Measurements from ENCODE around the gene CCDC68. TPM values are rescaled to one million over a fixed set of nuclear protein-coding genes. Genes with fewer than 3 reads are reported as not detected.
A peak's percentile ranks its signal among the peaks of the same experiment; 100 is the strongest.

CCDC68 gene
- total and polyA plus RNA-seq, 2 donors (not counting 1 experiment from before 2014, with no cell fraction given) = 5.1 to 8.3 TPM

DNA sequence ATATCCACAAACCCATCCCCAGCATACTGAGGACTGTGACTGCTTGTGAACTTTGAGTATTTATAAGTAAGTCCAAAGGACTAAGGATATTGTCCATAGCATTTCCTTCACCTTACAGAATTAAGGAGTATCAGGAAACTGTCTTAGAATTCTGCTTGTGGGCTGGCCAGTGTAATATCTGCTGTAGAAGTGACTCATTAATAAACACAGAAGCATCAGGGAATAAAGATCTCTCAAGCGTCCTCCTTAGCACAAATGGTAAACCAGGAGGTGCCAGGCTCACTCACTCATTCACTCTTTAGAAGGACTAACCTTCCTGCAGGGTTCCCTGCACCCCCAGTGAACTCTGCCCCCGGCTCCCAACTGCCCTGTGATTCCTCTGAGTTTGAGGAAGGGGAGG lies 31.0 kb downstream of the CCDC68 start:
- peak in 1 of 2 donors; percentile 29 for DNase-seq (ENCODE audit: low read depth in 2 of 2)
- Histone ChIP-seq H3K9me3 (ENCODE audit: control insufficient read depth, insufficient read depth, low read depth, low read length) (no peaks in the 10 kb centered on the region), H3K4me3 (replicated peaks in 1 of 4; ENCODE audit: control extremely low read depth in 1 of 4, insufficient read depth in 1 of 4, low read depth in 3 of 4, low read length in 4 of 4) (no peak overlapping the region), H3K4me1 (ENCODE audit: control insufficient read depth, extremely low read depth, insufficient read depth, low read length) (no peaks in the 10 kb centered on the region), H2AFZ (ENCODE audit: low read length) (no peak overlapping the region), H3K9ac (ENCODE audit: insufficient read depth, low read length) (no peak overlapping the region), H3K4me2 (ENCODE audit: extremely low read depth, insufficient read depth, low read length) (no peak overlapping the region), H3K27me3 (ENCODE audit: control insufficient read depth, insufficient read depth, low read length) (no peaks in the 10 kb centered on the region), H3K79me2 (ENCODE audit: control insufficient read depth, insufficient read depth, low read length) (no peaks in the 10 kb centered on the region), H3K36me3 (ENCODE audit: control insufficient read depth, insufficient read depth, low read length) (no peaks in the 10 kb centered on the region), H3K27ac (ENCODE audit: insufficient read depth, low read length) (no peak overlapping the region), H4K20me1 (ENCODE audit: control insufficient read depth, extremely low read depth, insufficient read depth, low read length) (no peaks in the 10 kb centered on the region)
- no peak for TF ChIP-seq EZH2 (IDR thresholded peaks at IDR 0.05; ENCODE audit: low read length, missing control alignments)
- TF ChIP-seq, protein P1, sequence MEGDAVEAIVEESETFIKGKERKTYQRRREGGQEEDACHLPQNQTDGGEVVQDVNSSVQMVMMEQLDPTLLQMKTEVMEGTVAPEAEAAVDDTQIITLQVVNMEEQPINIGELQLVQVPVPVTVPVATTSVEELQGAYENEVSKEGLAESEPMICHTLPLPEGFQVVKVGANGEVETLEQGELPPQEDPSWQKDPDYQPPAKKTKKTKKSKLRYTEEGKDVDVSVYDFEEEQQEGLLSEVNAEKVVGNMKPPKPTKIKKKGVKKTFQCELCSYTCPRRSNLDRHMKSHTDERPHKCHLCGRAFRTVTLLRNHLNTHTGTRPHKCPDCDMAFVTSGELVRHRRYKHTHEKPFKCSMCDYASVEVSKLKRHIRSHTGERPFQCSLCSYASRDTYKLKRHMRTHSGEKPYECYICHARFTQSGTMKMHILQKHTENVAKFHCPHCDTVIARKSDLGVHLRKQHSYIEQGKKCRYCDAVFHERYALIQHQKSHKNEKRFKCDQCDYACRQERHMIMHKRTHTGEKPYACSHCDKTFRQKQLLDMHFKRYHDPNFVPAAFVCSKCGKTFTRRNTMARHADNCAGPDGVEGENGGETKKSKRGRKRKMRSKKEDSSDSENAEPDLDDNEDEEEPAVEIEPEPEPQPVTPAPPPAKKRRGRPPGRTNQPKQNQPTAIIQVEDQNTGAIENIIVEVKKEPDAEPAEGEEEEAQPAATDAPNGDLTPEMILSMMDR (conservative IDR thresholded peaks at IDR 0.05 in 1 of 2, IDR thresholded peaks at IDR 0.05 in 1 of 2; ENCODE audit: low read depth in 1 of 2, low read length in 2 of 2) = no peak

DNA sequence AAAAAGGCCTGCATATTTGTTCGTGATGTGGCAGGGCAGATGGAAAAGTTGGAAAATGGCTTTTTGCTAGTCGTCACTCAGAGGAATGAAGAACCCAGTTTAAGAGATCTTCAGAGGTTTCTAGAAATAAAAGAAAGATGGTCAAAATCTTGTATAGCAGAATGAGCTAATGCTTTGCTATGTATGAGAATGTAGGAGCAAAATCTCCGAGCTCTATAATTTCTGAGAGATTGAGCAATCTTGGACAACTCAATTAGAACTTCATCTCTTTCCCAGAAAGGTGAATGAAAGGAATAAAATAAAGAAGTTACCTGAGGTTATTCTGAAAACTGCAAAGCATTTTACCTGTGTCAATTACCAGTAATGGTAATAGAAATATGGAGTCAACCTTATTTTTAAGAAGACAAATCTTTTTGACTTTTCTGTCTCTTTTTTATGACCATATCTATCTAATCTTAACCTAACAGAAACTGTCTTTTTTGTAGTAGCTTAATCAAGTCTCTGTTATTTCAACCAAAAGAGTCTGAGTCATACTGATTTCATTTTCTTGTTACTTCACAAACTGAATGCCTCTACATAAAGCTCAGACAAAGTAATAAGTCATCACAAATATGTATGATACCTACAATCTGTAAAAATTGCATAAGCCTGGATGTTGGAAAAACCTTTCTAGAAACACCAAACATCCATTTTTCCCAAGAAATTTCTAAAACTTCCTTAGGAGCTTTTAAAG lies 32.5 kb downstream of the CCDC68 start:
- no peaks in the 10 kb centered on the region for H3K27me3 ChIP-seq (ENCODE audit: control insufficient read depth, insufficient read depth, low read length)
- no peaks in the 10 kb centered on the region for H3K36me3 ChIP-seq (ENCODE audit: control insufficient read depth, insufficient read depth, low read length)
- H2AFZ ChIP-seq (ENCODE audit: low read length) = no peak overlapping the region
- no peak overlapping the region for H3K27ac ChIP-seq (ENCODE audit: insufficient read depth, low read length)
- peak; percentile 39 to 67 for DNase-seq (ENCODE audit: low read depth in 2 of 2)
- H3K4me2 ChIP-seq (ENCODE audit: extremely low read depth, insufficient read depth, low read length) = no peak overlapping the region
- no peaks in the 10 kb centered on the region for H3K4me1 ChIP-seq (ENCODE audit: control insufficient read depth, extremely low read depth, insufficient read depth, low read length)
- no peaks in the 10 kb centered on the region for H3K79me2 ChIP-seq (ENCODE audit: control insufficient read depth, insufficient read depth, low read length)
- TF ChIP-seq EZH2 (IDR thresholded peaks at IDR 0.05; ENCODE audit: low read length, missing control alignments) = no peak
- TF ChIP-seq, protein P1 (conservative IDR thresholded peaks at IDR 0.05 in 1 of 2, IDR thresholded peaks at IDR 0.05 in 1 of 2; ENCODE audit: low read depth in 1 of 2, low read length in 2 of 2) = no peak
- H3K9ac ChIP-seq (ENCODE audit: insufficient read depth, low read length) = no peak overlapping the region
- no peaks in the 10 kb centered on the region for H3K9me3 ChIP-seq (ENCODE audit: control insufficient read depth, insufficient read depth, low read depth, low read length)
- H4K20me1 ChIP-seq (ENCODE audit: control insufficient read depth, extremely low read depth, insufficient read depth, low read length) = no peaks in the 10 kb centered on the region
- H3K4me3 ChIP-seq (replicated peaks in 1 of 4; ENCODE audit: control extremely low read depth in 1 of 4, insufficient read depth in 1 of 4, low read depth in 3 of 4, low read length in 4 of 4) = no peak overlapping the region

DNA sequence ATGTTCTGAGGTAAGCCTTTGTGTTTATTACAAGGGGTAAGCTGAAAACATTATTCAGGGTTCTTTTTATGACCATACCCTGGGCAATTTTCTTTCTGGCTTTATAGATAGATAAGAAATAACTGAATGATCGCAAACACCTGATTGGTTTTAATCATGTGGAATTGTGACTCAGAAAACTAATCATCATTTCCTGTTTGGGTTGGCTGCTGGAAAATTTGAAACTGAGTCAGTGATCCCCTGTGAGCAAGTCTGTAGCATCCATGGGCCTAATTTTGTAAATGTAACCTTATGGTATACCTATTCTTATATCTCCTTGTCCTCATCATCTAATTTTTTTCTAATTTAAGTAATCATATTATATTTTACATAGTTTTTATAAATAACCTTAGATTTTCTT lies 34.3 kb downstream of the CCDC68 start:
- H3K4me2 ChIP-seq (ENCODE audit: extremely low read depth, insufficient read depth, low read length) = no peak overlapping the region
- H3K4me1 ChIP-seq (ENCODE audit: control insufficient read depth, extremely low read depth, insufficient read depth, low read length) = no peaks in the 10 kb centered on the region
- no peak overlapping the region for H3K27ac ChIP-seq (ENCODE audit: insufficient read depth, low read length)
- H3K9ac ChIP-seq (ENCODE audit: insufficient read depth, low read length) = no peak overlapping the region
- no peaks in the 10 kb centered on the region for H3K36me3 ChIP-seq (ENCODE audit: control insufficient read depth, insufficient read depth, low read length)
- TF ChIP-seq, protein P1 (conservative IDR thresholded peaks at IDR 0.05 in 1 of 2, IDR thresholded peaks at IDR 0.05 in 1 of 2; ENCODE audit: low read depth in 1 of 2, low read length in 2 of 2) = no peak
- no peak for TF ChIP-seq EZH2 (IDR thresholded peaks at IDR 0.05; ENCODE audit: low read length, missing control alignments)
- H3K27me3 ChIP-seq (ENCODE audit: control insufficient read depth, insufficient read depth, low read length) = no peaks in the 10 kb centered on the region
- peak in 1 of 2 donors; percentile 53 for DNase-seq (ENCODE audit: low read depth in 2 of 2)
- H4K20me1 ChIP-seq (ENCODE audit: control insufficient read depth, extremely low read depth, insufficient read depth, low read length) = no peaks in the 10 kb centered on the region
- H3K9me3 ChIP-seq (ENCODE audit: control insufficient read depth, insufficient read depth, low read depth, low read length) = no peaks in the 10 kb centered on the region
- no peaks in the 10 kb centered on the region for H3K79me2 ChIP-seq (ENCODE audit: control insufficient read depth, insufficient read depth, low read length)
- H2AFZ ChIP-seq (ENCODE audit: low read length) = no peak overlapping the region
- H3K4me3 ChIP-seq (replicated peaks in 1 of 4; ENCODE audit: control extremely low read depth in 1 of 4, insufficient read depth in 1 of 4, low read depth in 3 of 4, low read length in 4 of 4) = no peak overlapping the region
